PC-9 (cell line): Measurements from ENCODE around the gene CCDC24. TPM values are rescaled to one million over a fixed set of nuclear protein-coding genes. Genes with fewer than 3 reads are reported as not detected.
A peak's percentile ranks its signal among the peaks of the same experiment; 100 is the strongest.

Source experiments
- BruUV-seq: library from RNA; stranded (reverse); fragments of 400-500 nt; replicated peaks from 2 replicates; lab custom pipeline; 2021; lab: Mats Ljungman, UMichigan
- CTCF ChIA-PET: fragments of 300-600 bp; sonication (Branson Sonifier 250); formaldehyde crosslinking; loops from one replicate; lab custom pipeline; 2022; ENCODE audit warnings: antibody characterized with exemption; lab: Charles Lee
- POLR2A ChIA-PET: fragments of 300-600 bp; sonication (Branson Sonifier 250); formaldehyde crosslinking; loops from one replicate; lab custom pipeline; 2022; ENCODE audit warnings: antibody characterized with exemption; ENCODE audit not compliant: unreplicated experiment; lab: Charles Lee
- DNase-seq, 2 experiments: peaks; one replicate each; pipeline versions ENCODE4 v3.0.0 to v3.0.0-alpha.2; 2015 to 2022; ENCODE audit warnings: mixed read lengths in 1 of 2
- H2AFZ ChIP-seq: fragments of 200-600 bp; sonication (generic); 2 replicates; pipeline ENCODE4 v1.8.1; 2017; ENCODE audit warnings: antibody characterized with exemption
- H3F3A ChIP-seq: fragments of 200-600 bp; sonication (generic); 2 replicates; pipeline ENCODE4 v1.8.1; 2017; ENCODE audit warnings: antibody characterized with exemption, mild to moderate bottlenecking, low read depth; ENCODE audit not compliant: insufficient read depth
- H3K27ac ChIP-seq: fragments of 200-600 bp; sonication (generic); 2 replicates; pipeline ENCODE4 v1.6.1; 2016; ENCODE audit warnings: mixed run types
- H3K27me3 ChIP-seq: fragments of 200-600 bp; sonication (generic); 2 replicates; pipeline ENCODE4 v1.6.1; 2016; ENCODE audit warnings: low read depth, mixed run types; ENCODE audit not compliant: insufficient read depth
- H3K36me3 ChIP-seq: fragments of 200-600 bp; sonication (generic); 2 replicates; pipeline ENCODE4 v1.6.1; 2016; ENCODE audit warnings: low read depth, mixed run types
- H3K4me1 ChIP-seq: fragments of 200-600 bp; sonication (generic); replicated peaks from 2 replicates; pipeline ENCODE4 v1.6.1; 2016; ENCODE audit warnings: mixed run types; ENCODE audit not compliant: insufficient read depth
- H3K4me2 ChIP-seq: fragments of 200-600 bp; sonication (generic); 2 replicates; pipeline ENCODE4 v1.6.1; 2017; ENCODE audit warnings: mixed run types
- H3K4me3 ChIP-seq: fragments of 200-600 bp; sonication (generic); 2 replicates; pipeline ENCODE4 v1.6.1; 2016; ENCODE audit warnings: mixed run types
- H3K79me2 ChIP-seq: fragments of 200-600 bp; sonication (generic); 2 replicates; pipeline ENCODE4 v1.6.1; 2017; ENCODE audit warnings: low read depth, mixed run types
- H3K9me2 ChIP-seq: fragments of 200-600 bp; sonication (generic); 2 replicates; pipeline ENCODE4 v1.8.1; 2017; ENCODE audit warnings: mild to moderate bottlenecking; ENCODE audit not compliant: insufficient read depth
- H3K9me3 ChIP-seq: fragments of 200-600 bp; sonication (generic); 2 replicates; pipeline ENCODE4 v1.8.1; 2016; ENCODE audit warnings: low read depth; ENCODE audit not compliant: insufficient read depth
- H4K20me1 ChIP-seq: fragments of 200-600 bp; sonication (generic); 2 replicates; pipeline ENCODE4 v1.8.1; 2017; ENCODE audit not compliant: insufficient read depth
- CTCF ChIP-seq: fragments of 200-600 bp; sonication (generic); conservative IDR thresholded peaks from 2 replicates; pipeline ENCODE4 v1.6.1; 2017; ENCODE audit warnings: mixed run types, antibody characterized with exemption, mild to moderate bottlenecking, moderate library complexity
- EZH2 ChIP-seq: fragments of 200-600 bp; sonication (generic); IDR thresholded peaks from 2 replicates; pipeline ENCODE4 v1.8.0; 2017; ENCODE audit warnings: antibody characterized with exemption, low read depth
- intact Hi-C: fragments of 100-400 bp; cut with micrococcal nuclease; formaldehyde crosslinking; loops from one replicate; pipeline ENCODE4 v1.10.0; 2022; ENCODE audit not compliant: unreplicated experiment
- total RNA-seq: library from RNA; stranded (reverse); gene quantifications from 2 replicates; pipeline ENCODE4 v1.2.3, GENCODE V29; 2021

Gene CCDC24
- total RNA-seq, 1 experiment from 2014 or later, result 47.9 TPM

- TF ChIP-seq EZH2, result no peak
- no peak for TF ChIP-seq CTCF
- H3K36me3 ChIP-seq, result peaks cover 16% of the 10 kb centered on the region
- H3K4me2 ChIP-seq, result peak overlapping the region; percentile 88
- DNase-seq, result no peak
- intact Hi-C loops, result loop anchor here (10.0 kb wide), 1 partner anchor 274 kb away; the partner anchor contains the start of gene ST3GAL3
- H3K79me2 ChIP-seq, result peaks cover 69% of the 10 kb centered on the region
- H3K4me1 ChIP-seq, result peaks cover 45% of the 10 kb centered on the region
- H2AFZ ChIP-seq, result 0 out of 2 replicates have a peak overlapping the region, but pooled peaks have one; percentile 53
- no TSS peak for BruUV-seq
- no peaks in the 10 kb centered on the region for H3K9me3 ChIP-seq
- peak overlapping the region; percentile 81; the same call in 1 of the 2 replicates for H3K4me3 ChIP-seq
- H3K27ac ChIP-seq, result peak overlapping the region; percentile 38; the same call in 1 of the 2 replicates
- H4K20me1 ChIP-seq, result peaks cover 12% of the 10 kb centered on the region; the same call in 1 of the 2 replicates
- ChIA-PET CTCF (no interaction called here), POLR2A (no interaction called here)
- H3F3A ChIP-seq, result peaks cover 36% of the 10 kb centered on the region; the same call in 1 of the 2 replicates
- H3K27me3 ChIP-seq, result no peaks in the 10 kb centered on the region
- no peaks in the 10 kb centered on the region for H3K9me2 ChIP-seq
Measured at GRCh38 chr1:43979261-43979527, 12.2 kb upstream of the CCDC24 start.

GRCh38 chr1:43979528-43980254 is 11.7 kb upstream of the CCDC24 start:
- TF ChIP-seq EZH2 (no peak), CTCF (no peak)
- Histone ChIP-seq H3F3A (peaks cover 33% of the 10 kb centered on the region; the same call in 1 of the 2 replicates), H3K9me2 (no peaks in the 10 kb centered on the region), H3K36me3 (peaks cover 16% of the 10 kb centered on the region), H3K9me3 (no peaks in the 10 kb centered on the region), H3K4me3 (peak overlapping the region; percentile 81), H4K20me1 (peaks cover 12% of the 10 kb centered on the region; the same call in 1 of the 2 replicates), H2AFZ (0 out of 2 replicates have a peak overlapping the region, but pooled peaks have one; percentile 53), H3K27me3 (no peaks in the 10 kb centered on the region), H3K4me1 (peaks cover 45% of the 10 kb centered on the region), H3K4me2 (peak overlapping the region; percentile 88), H3K79me2 (peaks cover 69% of the 10 kb centered on the region), H3K27ac (peak overlapping the region; percentile 38; the same call in 1 of the 2 replicates)
- DNase-seq, result peak; percentile 35 to 65
- POLR2A ChIA-PET, result no interaction called here
- CTCF ChIA-PET, result no interaction called here
- intact Hi-C loops, result loop anchor here (1.0 to 10.0 kb wide), 2 partner anchors 12 to 275 kb away; partner anchors contain the start of genes CCDC24 and ST3GAL3
- BruUV-seq, result TSS peak; percentile 12

GRCh38 chr1:43980255-43981134 is 10.9 kb upstream of the CCDC24 start:
- Histone ChIP-seq H3K79me2 (peaks cover 63% of the 10 kb centered on the region), H3K4me2 (peak overlapping the region; percentile 88), H3K4me1 (peaks cover 45% of the 10 kb centered on the region), H2AFZ (no peak overlapping the region), H3K27me3 (no peaks in the 10 kb centered on the region), H3K9me2 (no peaks in the 10 kb centered on the region), H3F3A (peaks cover 33% of the 10 kb centered on the region; the same call in 1 of the 2 replicates), H3K9me3 (no peaks in the 10 kb centered on the region), H4K20me1 (peaks cover 12% of the 10 kb centered on the region; the same call in 1 of the 2 replicates), H3K36me3 (peaks cover 17% of the 10 kb centered on the region), H3K27ac (peak overlapping the region; percentile 38; the same call in 1 of the 2 replicates), H3K4me3 (peak overlapping the region; percentile 81)
- intact Hi-C loops, result loop anchor here (1.0 kb wide), 1 partner anchor 11 kb away; the partner anchor contains the start of gene CCDC24
- CTCF ChIA-PET, result interaction anchor here (0.5 kb wide), 1 partner anchor 45 kb away, joined by 4 read pairs; no protein-coding TSS in a partner anchor
- no peak for TF ChIP-seq CTCF
- no peak for TF ChIP-seq EZH2
- POLR2A ChIA-PET, result no interaction called here
- no TSS peak for BruUV-seq
- DNase-seq, result peak in 1 of 2 experiments; percentile 55
